Epithelial cell of proximal tubule (primary cell): Measurements from ENCODE around the gene ABHD16A. TPM values are rescaled to one million over a fixed set of nuclear protein-coding genes. Genes with fewer than 3 reads are reported as not detected.
A peak's percentile ranks its signal among the peaks of the same experiment; 100 is the strongest.

ENCODE experiments used
- DNase-seq: peaks from one replicate; pipeline ENCODE4 v3.0.0-alpha.2; 2011; ENCODE audit warnings: low read depth
- H3K4me3 ChIP-seq: 2 replicates; pipeline ENCODE4 v1.5.1; 2011; ENCODE audit warnings: low read depth, mild to moderate bottlenecking, low read length
- total RNA-seq: library from RNA; depleted of rRNA; stranded (reverse); fragments of >200 nt; gene quantifications from 2 replicates; pipeline ENCODE4 v1.2.3, GENCODE V29; 2015
- TF ChIP-seq, protein P1 (sequence below): conservative IDR thresholded peaks from 2 replicates; pipeline ENCODE4 v1.5.1; 2012; ENCODE audit warnings: low read depth, mild to moderate bottlenecking, low read length

The ABHD16A gene
- total RNA-seq, 1 donor from 2014 or later, result 25.4 TPM

DNA sequence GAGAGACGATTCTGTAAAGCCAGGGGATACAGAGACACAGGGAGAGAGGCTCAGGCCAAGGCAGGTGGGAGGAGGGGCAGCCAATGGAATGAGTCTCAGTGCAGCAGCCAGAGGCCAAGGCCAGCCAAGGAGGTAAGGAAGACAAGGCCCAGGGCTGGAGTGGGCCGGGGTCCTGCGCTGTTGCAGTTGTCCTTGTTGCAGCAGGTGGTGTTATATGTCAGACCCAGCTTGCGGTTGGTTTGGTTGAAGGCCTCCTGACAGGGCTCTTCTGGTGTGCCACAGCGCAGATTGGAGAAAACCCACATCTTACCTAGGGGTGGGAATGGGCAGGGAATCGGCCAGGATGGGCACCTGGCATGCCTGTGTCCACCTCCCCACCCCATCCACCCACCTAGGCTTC, 15.9 kb upstream of the ABHD16A start:
- H3K4me3 ChIP-seq, result no peak overlapping the region
- TF ChIP-seq, protein P1, sequence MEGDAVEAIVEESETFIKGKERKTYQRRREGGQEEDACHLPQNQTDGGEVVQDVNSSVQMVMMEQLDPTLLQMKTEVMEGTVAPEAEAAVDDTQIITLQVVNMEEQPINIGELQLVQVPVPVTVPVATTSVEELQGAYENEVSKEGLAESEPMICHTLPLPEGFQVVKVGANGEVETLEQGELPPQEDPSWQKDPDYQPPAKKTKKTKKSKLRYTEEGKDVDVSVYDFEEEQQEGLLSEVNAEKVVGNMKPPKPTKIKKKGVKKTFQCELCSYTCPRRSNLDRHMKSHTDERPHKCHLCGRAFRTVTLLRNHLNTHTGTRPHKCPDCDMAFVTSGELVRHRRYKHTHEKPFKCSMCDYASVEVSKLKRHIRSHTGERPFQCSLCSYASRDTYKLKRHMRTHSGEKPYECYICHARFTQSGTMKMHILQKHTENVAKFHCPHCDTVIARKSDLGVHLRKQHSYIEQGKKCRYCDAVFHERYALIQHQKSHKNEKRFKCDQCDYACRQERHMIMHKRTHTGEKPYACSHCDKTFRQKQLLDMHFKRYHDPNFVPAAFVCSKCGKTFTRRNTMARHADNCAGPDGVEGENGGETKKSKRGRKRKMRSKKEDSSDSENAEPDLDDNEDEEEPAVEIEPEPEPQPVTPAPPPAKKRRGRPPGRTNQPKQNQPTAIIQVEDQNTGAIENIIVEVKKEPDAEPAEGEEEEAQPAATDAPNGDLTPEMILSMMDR, result no peak
- DNase-seq, result no peak

- TF ChIP-seq, protein P1, result no peak
- no peak for DNase-seq
- no peak overlapping the region for H3K4me3 ChIP-seq
Measured at GRCh38 chr6:31718265-31718664, 15.1 kb upstream of the ABHD16A start.

GRCh38 chr6:31717499-31718222, 14.5 kb upstream of the ABHD16A start:
- TF ChIP-seq, protein P1, result peak; percentile 20
- DNase-seq, result no peak
- H3K4me3 ChIP-seq, result no peak overlapping the region

DNA sequence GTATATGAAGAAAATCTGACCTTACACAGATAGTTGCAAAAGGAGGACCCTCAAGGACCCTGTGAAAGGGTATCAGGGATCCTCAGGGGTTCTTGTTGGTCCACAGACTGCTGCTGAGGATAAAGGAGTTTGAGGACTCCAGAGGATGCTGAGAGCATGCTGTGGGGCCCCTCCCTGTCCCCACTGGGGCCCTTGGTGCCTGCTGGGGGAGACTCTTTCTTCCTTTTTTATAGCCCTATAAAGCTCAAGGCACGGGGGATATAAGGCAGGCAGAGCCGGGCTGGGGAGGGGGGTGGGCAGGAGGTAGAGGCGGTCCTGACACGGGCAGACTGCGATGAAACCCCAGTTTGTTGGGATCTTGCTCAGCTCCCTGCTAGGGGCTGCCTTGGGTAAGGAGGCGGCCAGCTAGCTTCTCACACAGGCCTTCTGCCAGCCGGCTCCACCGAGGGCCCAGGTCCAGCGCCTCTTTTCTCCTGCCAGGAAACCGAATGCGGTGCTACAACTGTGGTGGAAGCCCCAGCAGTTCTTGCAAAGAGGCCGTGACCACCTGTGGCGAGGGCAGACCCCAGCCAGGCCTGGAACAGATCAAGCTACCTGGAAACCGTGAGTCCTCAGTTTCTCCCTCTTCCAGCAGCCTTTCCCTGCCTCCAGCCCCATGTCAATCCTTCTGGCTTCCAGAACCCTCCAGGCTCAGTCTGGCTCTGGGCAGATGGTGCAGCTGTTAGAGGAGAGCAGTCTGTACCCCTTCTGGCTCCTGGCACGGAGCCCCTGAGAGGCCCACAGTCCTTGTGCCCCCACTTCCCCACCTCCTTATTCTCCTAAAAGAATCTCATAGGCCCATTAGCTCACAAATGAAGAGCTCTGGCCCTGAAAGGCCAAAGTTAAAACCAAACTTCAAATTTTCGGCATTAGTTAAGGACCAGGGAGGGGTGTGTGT, 12.2 kb upstream of the ABHD16A start, which contains the start of gene LY6G6D:
Gene LY6G6D, plus strand, starts transcription at position 327 of the 937 bp plus-strand sequence. Its CDS starts 8 bp downstream, at position 335.
- TF ChIP-seq, protein P1, result no peak
- DNase-seq, result no peak
- H3K4me3 ChIP-seq, result no peak within 1 kb of the TSS

DNA sequence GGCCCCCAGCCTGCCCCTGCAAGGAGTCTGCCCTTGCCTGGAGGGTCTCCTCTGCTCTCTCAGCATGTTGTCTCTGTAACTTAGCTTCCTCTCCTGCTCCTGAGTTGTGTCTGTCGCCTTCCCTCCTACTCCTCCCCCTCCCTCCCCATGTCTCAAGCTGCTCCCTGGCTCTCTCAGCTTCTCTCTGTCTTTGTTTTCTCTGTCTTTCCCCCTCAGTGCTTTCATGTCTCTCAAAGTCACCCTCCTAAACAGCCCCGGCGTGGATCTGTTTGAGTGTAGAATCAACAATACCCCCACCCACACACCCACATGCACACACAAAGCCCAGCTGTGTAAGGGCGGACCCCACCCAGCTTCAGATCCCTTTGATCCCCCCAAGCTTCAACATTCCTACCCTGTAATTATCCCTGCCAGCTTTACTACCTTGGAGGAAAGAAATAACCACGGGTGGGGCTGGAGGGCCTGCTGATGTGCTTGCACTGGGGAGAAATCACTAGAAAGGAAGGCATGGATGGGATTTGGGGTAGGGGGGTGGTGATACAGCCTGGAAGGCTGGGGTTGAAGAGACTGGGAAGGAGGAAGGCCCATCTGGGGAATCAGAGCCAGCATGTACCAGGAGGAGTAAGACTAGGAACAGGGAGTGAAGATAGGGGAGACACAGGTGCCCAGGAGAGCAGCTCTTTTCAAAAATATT, 11.0 kb upstream of the ABHD16A start:
- no peak for DNase-seq

GRCh38 chr6:31713465-31713864, 10.3 kb upstream of the ABHD16A start:
- DNase-seq, result no peak
- TF ChIP-seq, protein P1, result no peak
- H3K4me3 ChIP-seq, result no peak overlapping the region

More for the DNA sequence above, 11.0 kb upstream of the ABHD16A start:
- H3K4me3 ChIP-seq, result no peak overlapping the region
- TF ChIP-seq, protein P1, result no peak
